ENCODE measurements around the gene SSR2.

Gene SSR2

DNA sequence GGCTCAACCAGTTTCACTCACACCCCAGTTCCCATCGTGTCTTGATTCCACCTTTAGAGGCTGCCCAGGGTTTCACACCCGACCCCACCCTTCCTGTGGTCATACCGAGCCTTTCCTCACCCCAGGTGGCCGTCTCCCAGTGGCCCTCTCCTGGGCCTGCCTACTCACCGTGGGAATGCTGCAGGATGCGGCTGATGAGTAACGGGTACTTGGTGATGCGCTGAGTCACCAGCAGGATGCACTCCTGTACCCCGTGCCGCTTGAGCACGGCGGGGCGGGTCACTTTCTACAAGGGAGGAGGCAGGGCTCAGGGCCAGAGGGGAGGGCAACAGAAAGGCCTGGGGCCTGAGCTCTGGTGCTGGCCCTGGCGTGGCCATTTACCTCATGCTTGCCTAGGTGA lies 58.8 kb downstream of the SSR2 start (continued):
- TF ChIP-seq PRDM2 (tag by site-specific recombination; IDR thresholded peaks at IDR 0.05; ENCODE audit: borderline replicate concordance): no peak
- no peak for TF ChIP-seq ZNF214 (tag by site-specific recombination; IDR thresholded peaks at IDR 0.05; ENCODE audit: borderline replicate concordance)
- TF ChIP-seq EGR2 (tag by site-specific recombination; IDR thresholded peaks at IDR 0.05; ENCODE audit: low read depth): 0 out of 2 replicates have a peak, but pooled peaks have one; percentile 21
- TF ChIP-seq ZNF658 (tag by site-specific recombination; IDR thresholded peaks at IDR 0.05): no peak
- TF ChIP-seq FEZF1 (tag by site-specific recombination; IDR thresholded peaks at IDR 0.05): no peak
- TF ChIP-seq ZSCAN16 (tag by site-specific recombination; IDR thresholded peaks at IDR 0.05): no peak
- TF ChIP-seq INSM2 (tag by site-specific recombination; IDR thresholded peaks at IDR 0.05): peak; percentile 74; the same call in 1 of the 2 replicates
- TF ChIP-seq ZFP37 (tag by site-specific recombination; IDR thresholded peaks at IDR 0.05): no peak
- no peak for TF ChIP-seq ZNF677 (tag by site-specific recombination; IDR thresholded peaks at IDR 0.05)
- TF ChIP-seq, protein P1, sequence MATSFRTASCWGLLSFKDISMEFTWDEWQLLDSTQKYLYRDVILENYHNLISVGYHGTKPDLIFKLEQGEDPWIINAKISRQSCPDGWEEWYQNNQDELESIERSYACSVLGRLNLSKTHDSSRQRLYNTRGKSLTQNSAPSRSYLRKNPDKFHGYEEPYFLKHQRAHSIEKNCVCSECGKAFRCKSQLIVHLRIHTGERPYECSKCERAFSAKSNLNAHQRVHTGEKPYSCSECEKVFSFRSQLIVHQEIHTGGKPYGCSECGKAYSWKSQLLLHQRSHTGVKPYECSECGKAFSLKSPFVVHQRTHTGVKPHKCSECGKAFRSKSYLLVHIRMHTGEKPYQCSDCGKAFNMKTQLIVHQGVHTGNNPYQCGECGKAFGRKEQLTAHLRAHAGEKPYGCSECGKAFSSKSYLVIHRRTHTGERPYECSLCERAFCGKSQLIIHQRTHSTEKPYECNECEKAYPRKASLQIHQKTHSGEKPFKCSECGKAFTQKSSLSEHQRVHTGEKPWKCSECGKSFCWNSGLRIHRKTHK (tag by site-specific recombination; IDR thresholded peaks at IDR 0.05): no peak
- no peak for TF ChIP-seq ZNF610 (tag by site-specific recombination; IDR thresholded peaks at IDR 0.05; ENCODE audit: borderline replicate concordance)
- no peak for TF ChIP-seq ZBTB11 (tag by site-specific recombination; conservative IDR thresholded peaks at IDR 0.05; ENCODE audit: low read depth)
- TF ChIP-seq RBAK (tag by site-specific recombination; IDR thresholded peaks at IDR 0.05): no peak
- no peak for TF ChIP-seq ZNF391 (tag by site-specific recombination; IDR thresholded peaks at IDR 0.05; ENCODE audit: borderline replicate concordance, low read depth)
- TF ChIP-seq GLIS1 (tag by site-specific recombination; IDR thresholded peaks at IDR 0.05): peak; percentile 75
- TF ChIP-seq SP7 (tag by site-specific recombination; IDR thresholded peaks at IDR 0.05): peak; percentile 65
- TF ChIP-seq KLF16 (tag by site-specific recombination; IDR thresholded peaks at IDR 0.05): no peak
- TF ChIP-seq ZNF16 (tag by site-specific recombination; IDR thresholded peaks at IDR 0.05; ENCODE audit: low read depth): no peak
- no peak for TF ChIP-seq ZNF449 (tag by site-specific recombination; IDR thresholded peaks at IDR 0.05)
- peak; percentile 37; the same call in 1 of the 2 replicates for TF ChIP-seq GLIS2 (tag by site-specific recombination; IDR thresholded peaks at IDR 0.05)
- no peak for TF ChIP-seq ZNF248 (tag by site-specific recombination; IDR thresholded peaks at IDR 0.05)
- peak; percentile 27; the same call in 1 of the 2 replicates for TF ChIP-seq OSR2 (tag by site-specific recombination; IDR thresholded peaks at IDR 0.05)
- TF ChIP-seq ZNF169 (tag by site-specific recombination; IDR thresholded peaks at IDR 0.05): no peak
- TF ChIP-seq ZBTB48 (tag by site-specific recombination; IDR thresholded peaks at IDR 0.05): no peak
- peak; percentile 94 for TF ChIP-seq KLF17 (tag by site-specific recombination; IDR thresholded peaks at IDR 0.05)
- no peak for TF ChIP-seq ZNF830 (tag by site-specific recombination; IDR thresholded peaks at IDR 0.05; ENCODE audit: low read depth)

Measured in HEK293 (cell line).